Activated CD4-positive, alpha-beta T cell treated with anti-CD3 and anti-CD28 coated beads, Interleukin-2, amount 10 ng/mL, durations not matched to agents 7 days and 5 days (primary cell): Measurements from ENCODE around the gene SETBP1. TPM values are rescaled to one million over a fixed set of nuclear protein-coding genes. Genes with fewer than 3 reads are reported as not detected.

ENCODE experiments used
- CTCF ChIA-PET: fragments of 350-600 bp; sonication (Branson Sonifier 250); formaldehyde crosslinking; loops from one replicate; lab custom pipeline; 2021; ENCODE audit warnings: antibody characterized with exemption; lab: Charles Lee
- POLR2A ChIA-PET: fragments of 350-600 bp; sonication (Branson Sonifier 250); formaldehyde crosslinking; loops from one replicate; lab custom pipeline; 2021; ENCODE audit warnings: antibody characterized with exemption; lab: Charles Lee
- DNase-seq: peaks from one replicate; pipeline ENCODE4 v3.0.0-alpha.2; 2020
- H3K27ac Mint-ChIP-seq: one replicate; pipeline ENCODE4 v1.8.0; 2021; ENCODE audit warnings: mild to moderate bottlenecking, moderate library complexity, mixed read lengths
- H3K27me3 Mint-ChIP-seq: one replicate; pipeline ENCODE4 v1.8.0; 2021; ENCODE audit warnings: mixed read lengths
- H3K36me3 Mint-ChIP-seq: one replicate; pipeline ENCODE4 v1.8.0; 2021; ENCODE audit warnings: low read depth, mixed read lengths
- H3K4me1 Mint-ChIP-seq: one replicate; pipeline ENCODE4 v1.8.0; 2021; ENCODE audit warnings: mixed read lengths
- H3K4me3 Mint-ChIP-seq: one replicate; pipeline ENCODE4 v1.8.0; 2021; ENCODE audit warnings: mild to moderate bottlenecking, moderate library complexity, mixed read lengths
- H3K9me3 Mint-ChIP-seq: one replicate; pipeline ENCODE4 v1.8.0; 2021; ENCODE audit warnings: mixed read lengths
- total RNA-seq, 2 experiments: library from RNA; stranded (reverse); gene quantifications; one replicate each; pipeline ENCODE4 v1.2.3, GENCODE V29; 2021

The SETBP1 gene
- total RNA-seq, 2 experiments from 2014 or later: 3.7 to 4.4 TPM

GRCh38 chr18:44969214-44969795, 288.6 kb downstream of the SETBP1 start:
- H3K27ac Mint-ChIP-seq: no peak overlapping the region
- no peak for DNase-seq
- POLR2A ChIA-PET: no interaction called here
- H3K27me3 Mint-ChIP-seq: peaks cover 4% of the 10 kb centered on the region
- CTCF ChIA-PET: no interaction called here
- no peaks in the 10 kb centered on the region for H3K36me3 Mint-ChIP-seq
- no peak overlapping the region for H3K4me3 Mint-ChIP-seq
- no peaks in the 10 kb centered on the region for H3K4me1 Mint-ChIP-seq
- no peaks in the 10 kb centered on the region for H3K9me3 Mint-ChIP-seq

GRCh38 chr18:44973282-44973681, 292.6 kb downstream of the SETBP1 start:
- no peaks in the 10 kb centered on the region for H3K36me3 Mint-ChIP-seq
- H3K9me3 Mint-ChIP-seq: no peaks in the 10 kb centered on the region
- H3K4me3 Mint-ChIP-seq: no peak overlapping the region
- ChIA-PET CTCF (interaction anchor here (1.2 kb wide), 1 partner anchor 294 kb away, joined by 3 read pairs; no protein-coding TSS in a partner anchor), POLR2A (no interaction called here)
- no peak overlapping the region for H3K27ac Mint-ChIP-seq
- peak; percentile 10 for DNase-seq
- no peaks in the 10 kb centered on the region for H3K4me1 Mint-ChIP-seq
- peaks cover 2% of the 10 kb centered on the region for H3K27me3 Mint-ChIP-seq

- Mint-ChIP-seq H3K9me3 (no peaks in the 10 kb centered on the region), H3K4me3 (no peak overlapping the region), H3K27me3 (peaks cover 2% of the 10 kb centered on the region), H3K36me3 (no peaks in the 10 kb centered on the region), H3K4me1 (no peaks in the 10 kb centered on the region), H3K27ac (no peak overlapping the region)
- DNase-seq: no peak
- CTCF ChIA-PET: interaction anchor here (1.2 kb wide), 1 partner anchor 295 kb away, joined by 3 read pairs; no protein-coding TSS in a partner anchor
- POLR2A ChIA-PET: no interaction called here
Observed at GRCh38 chr18:44974174-44974573, 293.5 kb downstream of the SETBP1 start.

GRCh38 chr18:44977856-44978255, 297.2 kb downstream of the SETBP1 start:
- no peaks in the 10 kb centered on the region for H3K9me3 Mint-ChIP-seq
- no peak overlapping the region for H3K4me3 Mint-ChIP-seq
- H3K27ac Mint-ChIP-seq: no peak overlapping the region
- no peaks in the 10 kb centered on the region for H3K27me3 Mint-ChIP-seq
- no peaks in the 10 kb centered on the region for H3K36me3 Mint-ChIP-seq
- DNase-seq: no peak
- ChIA-PET POLR2A (no interaction called here), CTCF (no interaction called here)
- no peaks in the 10 kb centered on the region for H3K4me1 Mint-ChIP-seq

- H3K27ac Mint-ChIP-seq: no peak overlapping the region
- H3K9me3 Mint-ChIP-seq: no peaks in the 10 kb centered on the region
- CTCF ChIA-PET: no interaction called here
- no peak for DNase-seq
- no peak overlapping the region for H3K4me3 Mint-ChIP-seq
- POLR2A ChIA-PET: no interaction called here
- H3K27me3 Mint-ChIP-seq: no peaks in the 10 kb centered on the region
- no peaks in the 10 kb centered on the region for H3K36me3 Mint-ChIP-seq
- H3K4me1 Mint-ChIP-seq: no peaks in the 10 kb centered on the region
Observed at GRCh38 chr18:44979748-44980147, 299.1 kb downstream of the SETBP1 start.

GRCh38 chr18:44981121-44981520, 300.4 kb downstream of the SETBP1 start:
- Mint-ChIP-seq H3K27ac (no peak overlapping the region), H3K4me3 (no peak overlapping the region), H3K4me1 (no peaks in the 10 kb centered on the region), H3K27me3 (no peaks in the 10 kb centered on the region), H3K36me3 (no peaks in the 10 kb centered on the region), H3K9me3 (no peaks in the 10 kb centered on the region)
- POLR2A ChIA-PET: no interaction called here
- CTCF ChIA-PET: no interaction called here
- no peak for DNase-seq

- H3K27me3 Mint-ChIP-seq: no peaks in the 10 kb centered on the region
- no peak for DNase-seq
- ChIA-PET CTCF (no interaction called here), POLR2A (no interaction called here)
- H3K4me1 Mint-ChIP-seq: no peaks in the 10 kb centered on the region
- no peaks in the 10 kb centered on the region for H3K9me3 Mint-ChIP-seq
- no peak overlapping the region for H3K4me3 Mint-ChIP-seq
- no peaks in the 10 kb centered on the region for H3K36me3 Mint-ChIP-seq
- H3K27ac Mint-ChIP-seq: no peak overlapping the region
Observed at GRCh38 chr18:44986933-44987332, 306.2 kb downstream of the SETBP1 start.

- Mint-ChIP-seq H3K4me3 (no peak overlapping the region), H3K36me3 (no peaks in the 10 kb centered on the region), H3K9me3 (no peaks in the 10 kb centered on the region), H3K27ac (no peak overlapping the region), H3K4me1 (no peaks in the 10 kb centered on the region), H3K27me3 (peaks cover 2% of the 10 kb centered on the region)
- DNase-seq: no peak
- ChIA-PET POLR2A (no interaction called here), CTCF (no interaction called here)
Observed at GRCh38 chr18:44987371-44987770, 306.7 kb downstream of the SETBP1 start.

GRCh38 chr18:44988821-44989587, 308.3 kb downstream of the SETBP1 start:
- no peak overlapping the region for H3K4me3 Mint-ChIP-seq
- CTCF ChIA-PET: no interaction called here
- no peak for DNase-seq
- H3K4me1 Mint-ChIP-seq: no peaks in the 10 kb centered on the region
- no peaks in the 10 kb centered on the region for H3K9me3 Mint-ChIP-seq
- H3K36me3 Mint-ChIP-seq: no peaks in the 10 kb centered on the region
- H3K27ac Mint-ChIP-seq: no peak overlapping the region
- POLR2A ChIA-PET: no interaction called here
- H3K27me3 Mint-ChIP-seq: peaks cover 3% of the 10 kb centered on the region

- POLR2A ChIA-PET: no interaction called here
- H3K4me1 Mint-ChIP-seq: no peaks in the 10 kb centered on the region
- H3K4me3 Mint-ChIP-seq: no peak overlapping the region
- H3K9me3 Mint-ChIP-seq: no peaks in the 10 kb centered on the region
- no peak for DNase-seq
- no peaks in the 10 kb centered on the region for H3K36me3 Mint-ChIP-seq
- peaks cover 3% of the 10 kb centered on the region for H3K27me3 Mint-ChIP-seq
- CTCF ChIA-PET: interaction anchor here (0.8 kb wide), 1 partner anchor 12 kb away, joined by 3 read pairs; no protein-coding TSS in a partner anchor
- H3K27ac Mint-ChIP-seq: no peak overlapping the region
Observed at GRCh38 chr18:44996261-44996660, 315.6 kb downstream of the SETBP1 start.

GRCh38 chr18:44997174-44997573, 316.5 kb downstream of the SETBP1 start:
- no peak overlapping the region for H3K27ac Mint-ChIP-seq
- H3K4me1 Mint-ChIP-seq: no peaks in the 10 kb centered on the region
- H3K36me3 Mint-ChIP-seq: no peaks in the 10 kb centered on the region
- no peaks in the 10 kb centered on the region for H3K9me3 Mint-ChIP-seq
- POLR2A ChIA-PET: no interaction called here
- CTCF ChIA-PET: interaction anchor here (0.6 to 1.4 kb wide), 2 partner anchors 9 to 259 kb away, joined by 3 read pairs; no protein-coding TSS in a partner anchor
- DNase-seq: no peak
- no peak overlapping the region for H3K4me3 Mint-ChIP-seq
- peaks cover 2% of the 10 kb centered on the region for H3K27me3 Mint-ChIP-seq

GRCh38 chr18:44998360-44998759, 317.7 kb downstream of the SETBP1 start:
- ChIA-PET POLR2A (no interaction called here), CTCF (interaction anchor here (1.4 kb wide), 1 partner anchor 8 kb away, joined by 3 read pairs; no protein-coding TSS in a partner anchor)
- Mint-ChIP-seq H3K4me3 (no peak overlapping the region), H3K27me3 (no peaks in the 10 kb centered on the region), H3K9me3 (no peaks in the 10 kb centered on the region), H3K4me1 (no peaks in the 10 kb centered on the region), H3K36me3 (no peaks in the 10 kb centered on the region), H3K27ac (no peak overlapping the region)
- DNase-seq: no peak

- DNase-seq: no peak
- CTCF ChIA-PET: no interaction called here
- H3K27ac Mint-ChIP-seq: no peak overlapping the region
Observed at GRCh38 chr18:45004546-45005080, 323.9 kb downstream of the SETBP1 start.

More at GRCh38 chr18:45004546-45005080, 323.9 kb downstream of the SETBP1 start:
- POLR2A ChIA-PET: no interaction called here
- Mint-ChIP-seq H3K27me3 (no peaks in the 10 kb centered on the region), H3K4me1 (peaks cover 12% of the 10 kb centered on the region), H3K9me3 (no peaks in the 10 kb centered on the region), H3K4me3 (no peak overlapping the region), H3K36me3 (no peaks in the 10 kb centered on the region)
